GM21619 (cell line): ENCODE data around the gene BNIP1.

Source experiments
- ATAC-seq: cut with Tn5 transposase; IDR thresholded peaks from one replicate; pipeline ENCODE4 v1.9.1; 2021; ENCODE audit not compliant: unreplicated experiment

BNIP1 gene

DNA sequence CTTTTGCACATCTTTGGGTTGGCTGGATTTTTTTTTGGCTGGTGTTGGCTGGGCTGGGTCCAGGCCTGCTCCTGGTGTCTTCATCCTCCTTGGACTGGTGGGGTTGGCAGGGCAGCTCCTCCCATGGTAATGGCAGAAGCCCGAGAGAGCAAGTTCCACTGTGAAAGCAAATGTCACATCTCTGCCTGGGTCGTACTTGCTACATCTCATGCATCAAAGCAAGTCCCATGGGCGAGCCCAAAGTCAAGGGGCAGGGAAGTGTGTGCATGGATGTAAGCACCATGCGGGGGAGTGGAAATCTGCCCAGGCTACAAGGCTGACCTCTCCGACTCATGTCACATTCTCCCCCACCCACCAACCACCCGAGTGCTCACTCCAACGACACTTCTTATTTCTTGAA is 64.0 kb downstream of the BNIP1 start:
- no peak for ATAC-seq

DNA sequence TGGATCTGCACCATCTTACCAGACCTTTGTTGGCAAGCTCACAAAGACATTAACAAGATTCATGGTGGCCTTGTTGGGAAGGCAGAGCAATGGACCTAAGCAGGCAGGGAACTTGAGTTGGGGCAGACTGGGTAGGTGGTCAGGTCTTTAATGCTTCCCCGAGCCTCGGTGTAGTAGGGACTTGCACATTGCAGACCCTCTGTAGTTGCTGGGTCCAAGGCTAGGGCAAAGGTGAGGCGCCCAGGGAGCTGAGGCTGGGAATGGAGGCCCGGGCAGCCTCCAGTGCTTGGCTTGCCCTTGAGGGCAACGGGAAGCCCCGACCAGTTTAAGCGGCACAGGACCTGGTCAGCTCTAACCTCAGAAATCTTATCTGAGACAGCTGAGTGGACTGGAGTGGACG is 66.5 kb downstream of the BNIP1 start:
- no peak for ATAC-seq

GRCh38 chr5:173211284-173211683 is 67.0 kb downstream of the BNIP1 start:
- no peak for ATAC-seq

GRCh38 chr5:173213236-173213933 is 69.1 kb downstream of the BNIP1 start:
- no peak for ATAC-seq
